ENCODE measurements around the gene TP63.

Gene TP63

GRCh38 chr3:189941679-189942078 lies 310.5 kb downstream of the TP63 start:
- DNase-seq, result no peak

GRCh38 chr3:189942948-189943347 lies 311.8 kb downstream of the TP63 start:
- DNase-seq, result no peak

GRCh38 chr3:189944285-189945145 lies 313.3 kb downstream of the TP63 start:
- no peak for DNase-seq

GRCh38 chr3:189945935-189946709 lies 314.9 kb downstream of the TP63 start:
- DNase-seq, result no peak

Data from NCI-H345 (cell line).